ENCODE measurements around the gene ST3GAL4.

- TF ChIP-seq CTCF (IDR thresholded peaks at IDR 0.05) (no peak), EZH2 (IDR thresholded peaks at IDR 0.05; ENCODE audit: borderline replicate concordance, insufficient read depth, low read depth, low read length, poor library complexity, severe bottlenecking) (no peak)
Measured at GRCh38 chr11:126359431-126360048, 4.1 kb downstream of the ST3GAL4 start.
